Activated CD8-positive, alpha-beta memory T cell treated with anti-CD3 and anti-CD28 coated beads for 1 hour (primary cell): ENCODE results near the gene CCNO.

Experiments
- DNase-seq, 2 donors: peaks; one replicate each; pipeline ENCODE4 v3.0.0-alpha.2; 2020; ENCODE audit warnings: low read depth in 1 of 2; ENCODE audit errors: extremely low read depth in 1 of 2

The CCNO gene

GRCh38 chr5:55222985-55223811 lies 10.2 kb downstream of the CCNO start:
- DNase-seq: no peak

GRCh38 chr5:55222092-55222984 lies 11.1 kb downstream of the CCNO start:
- DNase-seq: no peak

GRCh38 chr5:55220433-55221185 lies 12.8 kb downstream of the CCNO start:
- no peak for DNase-seq

GRCh38 chr5:55219770-55220169 lies 13.6 kb downstream of the CCNO start:
- DNase-seq: no peak

GRCh38 chr5:55218967-55219366 lies 14.4 kb downstream of the CCNO start:
- DNase-seq: no peak

- DNase-seq: no peak
Measured at GRCh38 chr5:55211184-55211874, 22.1 kb downstream of the CCNO start.

- DNase-seq: no peak
Measured at GRCh38 chr5:55205001-55205400, 28.4 kb downstream of the CCNO start.

GRCh38 chr5:55191165-55191564 lies 42.2 kb downstream of the CCNO start:
- no peak for DNase-seq

- DNase-seq: no peak
Measured at GRCh38 chr5:55188656-55189540, 44.5 kb downstream of the CCNO start.

GRCh38 chr5:55187370-55187769 lies 46.0 kb downstream of the CCNO start:
- DNase-seq: no peak
